PC-9 (cell line): ENCODE results near the gene FDX2. TPM values are rescaled to one million over a fixed set of nuclear protein-coding genes. Genes with fewer than 3 reads are reported as not detected.

Experiments
- BruUV-seq: library from RNA; stranded (reverse); fragments of 400-500 nt; replicated peaks from 2 replicates; lab custom pipeline; 2021; lab: Mats Ljungman, UMichigan
- CTCF ChIA-PET: fragments of 300-600 bp; sonication (Branson Sonifier 250); formaldehyde crosslinking; loops from one replicate; lab custom pipeline; 2022; ENCODE audit warnings: antibody characterized with exemption; lab: Charles Lee
- POLR2A ChIA-PET: fragments of 300-600 bp; sonication (Branson Sonifier 250); formaldehyde crosslinking; loops from one replicate; lab custom pipeline; 2022; ENCODE audit warnings: antibody characterized with exemption; ENCODE audit not compliant: unreplicated experiment; lab: Charles Lee
- DNase-seq, 2 experiments: peaks; one replicate each; pipeline versions ENCODE4 v3.0.0 to v3.0.0-alpha.2; 2015 to 2022; ENCODE audit warnings: mixed read lengths in 1 of 2
- H2AFZ ChIP-seq: fragments of 200-600 bp; sonication (generic); 2 replicates; pipeline ENCODE4 v1.8.1; 2017; ENCODE audit warnings: antibody characterized with exemption
- H3F3A ChIP-seq: fragments of 200-600 bp; sonication (generic); 2 replicates; pipeline ENCODE4 v1.8.1; 2017; ENCODE audit warnings: antibody characterized with exemption, mild to moderate bottlenecking, low read depth; ENCODE audit not compliant: insufficient read depth
- H3K27ac ChIP-seq: fragments of 200-600 bp; sonication (generic); 2 replicates; pipeline ENCODE4 v1.6.1; 2016; ENCODE audit warnings: mixed run types
- H3K27me3 ChIP-seq: fragments of 200-600 bp; sonication (generic); 2 replicates; pipeline ENCODE4 v1.6.1; 2016; ENCODE audit warnings: low read depth, mixed run types; ENCODE audit not compliant: insufficient read depth
- H3K36me3 ChIP-seq: fragments of 200-600 bp; sonication (generic); 2 replicates; pipeline ENCODE4 v1.6.1; 2016; ENCODE audit warnings: low read depth, mixed run types
- H3K4me1 ChIP-seq: fragments of 200-600 bp; sonication (generic); replicated peaks from 2 replicates; pipeline ENCODE4 v1.6.1; 2016; ENCODE audit warnings: mixed run types; ENCODE audit not compliant: insufficient read depth
- H3K4me2 ChIP-seq: fragments of 200-600 bp; sonication (generic); 2 replicates; pipeline ENCODE4 v1.6.1; 2017; ENCODE audit warnings: mixed run types
- H3K4me3 ChIP-seq: fragments of 200-600 bp; sonication (generic); 2 replicates; pipeline ENCODE4 v1.6.1; 2016; ENCODE audit warnings: mixed run types
- H3K79me2 ChIP-seq: fragments of 200-600 bp; sonication (generic); 2 replicates; pipeline ENCODE4 v1.6.1; 2017; ENCODE audit warnings: low read depth, mixed run types
- H3K9me2 ChIP-seq: fragments of 200-600 bp; sonication (generic); 2 replicates; pipeline ENCODE4 v1.8.1; 2017; ENCODE audit warnings: mild to moderate bottlenecking; ENCODE audit not compliant: insufficient read depth
- H3K9me3 ChIP-seq: fragments of 200-600 bp; sonication (generic); 2 replicates; pipeline ENCODE4 v1.8.1; 2016; ENCODE audit warnings: low read depth; ENCODE audit not compliant: insufficient read depth
- H4K20me1 ChIP-seq: fragments of 200-600 bp; sonication (generic); 2 replicates; pipeline ENCODE4 v1.8.1; 2017; ENCODE audit not compliant: insufficient read depth
- CTCF ChIP-seq: fragments of 200-600 bp; sonication (generic); conservative IDR thresholded peaks from 2 replicates; pipeline ENCODE4 v1.6.1; 2017; ENCODE audit warnings: mixed run types, antibody characterized with exemption, mild to moderate bottlenecking, moderate library complexity
- EZH2 ChIP-seq: fragments of 200-600 bp; sonication (generic); IDR thresholded peaks from 2 replicates; pipeline ENCODE4 v1.8.0; 2017; ENCODE audit warnings: antibody characterized with exemption, low read depth
- intact Hi-C: fragments of 100-400 bp; cut with micrococcal nuclease; formaldehyde crosslinking; loops from one replicate; pipeline ENCODE4 v1.10.0; 2022; ENCODE audit not compliant: unreplicated experiment
- total RNA-seq: library from RNA; stranded (reverse); gene quantifications from 2 replicates; pipeline ENCODE4 v1.2.3, GENCODE V29; 2021

FDX2 gene
- total RNA-seq, 1 experiment from 2014 or later, result 23.1 TPM

GRCh38 chr19:10335352-10335985, 19.7 kb upstream of the FDX2 start:
- CTCF ChIA-PET, result interaction anchor here (0.6 kb wide), 1 partner anchor 53 kb away, joined by 6 read pairs; no protein-coding TSS in a partner anchor

GRCh38 chr19:10334588-10335351, 19.0 kb upstream of the FDX2 start:
- Histone ChIP-seq H3K4me2 (peak overlapping the region; percentile 99), H3K27me3 (no peaks in the 10 kb centered on the region), H2AFZ (peak overlapping the region; percentile 95), H3K9me3 (no peaks in the 10 kb centered on the region), H3F3A (peaks cover 8% of the 10 kb centered on the region; the same call in 1 of the 2 replicates), H3K9me2 (no peaks in the 10 kb centered on the region), H3K79me2 (peaks cover 29% of the 10 kb centered on the region), H3K36me3 (0 out of 2 replicates have a peak, but pooled peaks cover 8% of the 10 kb centered on the region), H4K20me1 (peaks cover 9% of the 10 kb centered on the region), H3K4me1 (peaks cover 10% of the 10 kb centered on the region), H3K4me3 (peak overlapping the region; percentile 78), H3K27ac (no peak overlapping the region)
- BruUV-seq, result no TSS peak
- peak; percentile 94 to 98 for DNase-seq
- POLR2A ChIA-PET, result interaction anchor here (0.5 to 1.2 kb wide), 9 partner anchors 12 to 192 kb away, joined by 3 to 9 read pairs (median 6); partner anchors contain the start of genes ICAM1 and ICAM5
- intact Hi-C loops, result loop anchor here (5.0 kb wide), 1 partner anchor 48 kb away; the partner anchor contains the start of gene TYK2
- no peak for TF ChIP-seq EZH2
- no peak; the same call in 1 of the 2 replicates for TF ChIP-seq CTCF
- CTCF ChIA-PET, result interaction anchor here (0.6 to 0.8 kb wide), 3 partner anchors 52 to 79 kb away, joined by 3 to 6 read pairs (median 4); no protein-coding TSS in a partner anchor

More at GRCh38 chr19:10335352-10335985, 19.7 kb upstream of the FDX2 start:
- no peak for DNase-seq
- H3K4me3 ChIP-seq, result peak overlapping the region; percentile 78; the same call in 1 of the 2 replicates
- H3K79me2 ChIP-seq, result peaks cover 24% of the 10 kb centered on the region
- BruUV-seq, result no TSS peak
- peak overlapping the region; percentile 95; the same call in 1 of the 2 replicates for H2AFZ ChIP-seq
- H3K4me2 ChIP-seq, result peak overlapping the region; percentile 99
- no peak overlapping the region for H3K27ac ChIP-seq
- peaks cover 6% of the 10 kb centered on the region; the same call in 1 of the 2 replicates for H3F3A ChIP-seq
- intact Hi-C loops, result no loop called here
- peaks cover 7% of the 10 kb centered on the region for H4K20me1 ChIP-seq
- peaks cover 10% of the 10 kb centered on the region for H3K4me1 ChIP-seq
- TF ChIP-seq CTCF (no peak), EZH2 (no peak)
- POLR2A ChIA-PET, result interaction anchor here (1.1 to 1.2 kb wide), 2 partner anchors 64 to 66 kb away, joined by 6 to 7 read pairs; partner anchors contain the start of gene ICAM1
- 0 out of 2 replicates have a peak, but pooled peaks cover 3% of the 10 kb centered on the region for H3K36me3 ChIP-seq
- H3K9me3 ChIP-seq, result no peaks in the 10 kb centered on the region
- no peaks in the 10 kb centered on the region for H3K27me3 ChIP-seq
- no peaks in the 10 kb centered on the region for H3K9me2 ChIP-seq
